T follicular helper cell (primary cell): ENCODE measurements around the gene TRIM6.
A peak's percentile ranks its signal among the peaks of the same experiment; 100 is the strongest.
"Not testable (repeated sequence)": the region's sequence is repeated elsewhere in the genome, so short reads cannot be mapped to it uniquely, and the experiment has no call there.

Experiments used
- DNase-seq: peaks from one replicate; pipeline ENCODE4 v3.0.0-alpha.2; 2020; ENCODE audit warnings: low read depth

TRIM6 gene

DNA sequence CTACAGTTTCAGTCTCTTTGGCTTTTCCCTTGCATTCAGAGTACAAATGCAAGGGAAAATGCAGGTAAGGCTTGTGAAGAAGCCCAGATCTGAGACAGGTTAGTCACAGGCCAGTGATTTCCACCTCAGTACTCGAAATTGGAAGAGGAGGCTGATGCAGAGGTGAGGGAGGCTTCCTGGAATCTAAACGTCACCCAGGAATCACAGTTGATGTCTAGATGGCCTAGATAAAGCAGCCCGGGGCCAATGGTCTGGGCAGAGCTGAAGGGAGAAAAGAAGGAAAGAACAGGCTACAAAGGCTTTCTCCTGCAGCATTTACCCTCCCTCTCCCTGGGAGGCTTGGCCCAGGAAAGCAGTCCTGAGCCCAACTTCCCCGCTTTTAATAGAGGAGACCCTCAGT, 8.5 kb downstream of the TRIM6 start:
- no peak for DNase-seq

DNA sequence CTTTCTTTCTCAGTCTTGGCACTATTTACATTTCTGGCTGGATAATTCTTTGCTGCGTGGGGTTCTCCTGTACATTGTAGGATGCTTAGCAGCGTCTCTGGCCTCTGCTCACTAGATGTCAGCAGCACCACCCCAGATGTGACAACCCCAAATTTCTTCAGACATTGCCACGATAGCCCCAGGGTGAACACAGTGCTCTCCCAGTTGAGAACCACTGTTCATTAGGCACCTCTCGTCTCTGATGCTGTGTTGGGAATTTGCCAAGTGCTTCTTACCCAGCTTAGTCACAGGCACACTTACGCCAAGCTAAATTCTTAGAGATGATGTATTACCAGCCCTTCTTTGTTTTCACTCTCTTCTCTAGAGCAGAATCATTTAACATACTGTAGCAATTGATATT, 9.4 kb downstream of the TRIM6 start:
- no peak for DNase-seq

DNA sequence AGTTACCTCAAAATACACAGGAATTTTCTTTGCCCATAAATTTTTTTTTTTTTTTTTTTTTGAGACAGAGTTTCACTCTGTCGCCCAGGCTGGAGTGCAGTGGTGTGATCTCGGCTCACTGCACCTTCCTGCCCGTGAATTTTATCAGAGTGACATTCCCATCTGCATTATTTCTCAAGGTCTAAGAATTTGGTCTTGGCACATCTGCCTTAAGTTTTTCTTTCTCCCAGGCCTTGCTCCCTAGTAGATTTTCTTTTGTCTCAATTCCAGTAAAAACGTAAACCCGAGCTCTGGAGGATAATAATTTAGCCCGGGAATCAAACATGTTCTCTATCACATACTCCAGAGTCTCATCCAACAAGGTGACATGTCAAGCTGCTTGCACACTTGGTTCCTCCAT, 12.4 kb downstream of the TRIM6 start:
- DNase-seq: no peak

DNA sequence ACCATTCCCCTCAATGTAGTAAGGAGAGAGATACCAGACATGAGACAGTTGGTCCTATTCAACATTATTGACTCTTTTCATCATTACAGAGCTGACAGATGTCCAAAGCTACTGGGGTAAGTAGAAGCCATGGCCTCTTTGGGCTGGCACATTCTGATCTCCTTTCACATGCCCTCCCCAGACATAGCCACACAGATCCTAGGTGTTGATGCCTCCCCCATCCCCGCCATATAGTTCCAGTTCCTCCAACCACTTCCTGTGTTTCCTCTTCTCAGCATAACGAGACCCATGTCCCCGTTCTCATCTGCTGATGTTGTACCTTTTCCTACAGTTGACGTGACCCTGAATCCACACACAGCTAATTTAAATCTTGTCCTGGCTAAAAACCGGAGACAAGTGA, 14.0 kb downstream of the TRIM6 start:
- DNase-seq: no peak

DNA sequence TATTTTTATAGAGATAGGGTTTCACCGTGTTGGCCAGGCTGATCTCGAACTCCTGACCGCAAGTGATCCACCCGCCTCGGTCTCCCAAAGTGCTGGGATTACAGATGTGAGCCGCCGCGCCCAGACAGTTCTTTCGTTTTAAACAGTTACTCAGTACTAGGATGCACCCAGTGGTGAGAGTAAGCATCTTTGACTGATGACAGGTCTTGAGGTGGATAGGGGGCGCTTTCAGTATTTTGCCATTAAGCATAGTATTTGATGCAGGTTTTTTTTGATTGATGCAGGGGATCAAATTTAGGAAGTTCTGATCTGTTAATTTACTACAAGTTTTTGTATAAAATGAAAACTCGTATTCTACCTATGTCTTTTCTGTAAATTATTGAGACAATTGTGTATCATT, 15.2 kb downstream of the TRIM6 start:
- no peak for DNase-seq

DNA sequence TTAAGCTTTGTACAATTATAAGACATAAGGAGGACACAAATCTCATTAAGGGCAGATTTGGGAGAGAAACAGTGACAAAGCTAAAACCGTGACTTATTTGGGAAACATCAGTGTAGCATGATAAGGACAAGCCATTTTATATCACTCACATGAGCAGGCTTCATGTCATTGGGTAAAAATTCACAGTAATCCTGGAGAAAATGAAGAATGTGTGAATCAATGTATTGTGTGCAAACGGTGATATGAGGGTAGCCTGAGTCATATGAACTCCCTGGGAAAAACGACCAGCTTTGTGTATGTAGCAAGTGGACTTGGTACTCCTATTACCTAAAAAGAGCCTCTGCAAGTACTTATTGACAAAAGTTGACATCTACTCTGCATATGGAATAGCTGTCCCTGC, 22.4 kb downstream of the TRIM6 start:
- DNase-seq: no peak

DNA sequence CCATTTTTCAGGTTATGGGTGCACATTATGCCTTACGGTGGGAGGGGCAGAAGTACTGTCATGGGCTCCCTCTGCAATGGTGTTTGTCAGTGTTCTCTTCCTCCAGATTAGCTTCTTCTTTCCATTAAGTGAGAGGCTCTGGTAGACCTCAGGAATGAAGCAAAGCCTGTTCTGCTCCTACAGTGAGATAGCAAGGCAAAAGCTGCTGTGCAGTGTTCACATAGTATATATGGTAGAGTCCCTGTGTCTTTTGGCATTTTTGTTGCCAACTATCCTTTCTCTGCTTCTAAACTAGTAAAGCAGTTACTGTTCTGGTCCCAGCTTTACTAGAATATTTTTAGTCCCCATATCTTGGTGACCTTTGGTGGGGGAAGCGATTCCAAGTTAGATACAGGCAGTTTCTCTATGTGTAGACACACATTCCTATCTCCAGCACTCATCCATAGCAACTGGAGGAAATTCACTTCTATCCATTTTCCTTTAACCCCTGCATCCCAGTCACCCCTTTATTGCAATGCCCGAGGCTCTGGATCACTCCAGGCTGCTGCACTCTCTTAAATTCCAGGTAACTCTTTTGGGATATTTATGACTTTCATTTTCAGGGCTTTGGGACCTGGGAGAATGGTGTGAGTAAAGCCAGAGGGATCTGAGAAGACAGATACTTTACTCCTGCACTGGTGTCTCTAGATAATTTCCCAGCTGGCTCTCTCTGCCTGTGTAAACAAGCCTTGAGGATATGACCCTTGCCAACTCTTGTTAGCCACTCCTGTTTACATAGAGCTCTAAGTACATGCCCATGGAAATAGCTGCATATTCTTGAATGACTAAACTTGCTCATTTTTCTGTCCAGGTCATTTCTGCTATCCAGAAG, 24.4 kb downstream of the TRIM6 start:
- no peak for DNase-seq

DNA sequence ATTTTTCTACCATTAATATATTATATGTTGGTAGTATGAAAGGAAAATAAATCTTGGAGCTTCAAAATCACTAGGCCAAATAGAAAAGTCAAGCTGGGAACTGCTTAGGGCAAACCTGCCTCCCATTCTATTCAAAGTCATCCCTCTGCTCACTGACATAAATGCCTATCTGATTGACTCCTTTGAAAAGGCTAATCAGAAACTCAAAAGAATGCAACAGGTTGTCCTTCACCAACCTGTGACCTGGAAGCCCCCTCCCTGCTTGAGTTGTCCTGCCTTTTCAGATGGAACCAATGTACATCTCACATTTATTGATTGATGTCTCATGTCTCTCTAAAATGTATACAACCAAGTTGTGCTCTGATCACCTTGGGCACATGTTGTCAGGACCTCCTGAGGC, 25.1 kb downstream of the TRIM6 start:
- no peak for DNase-seq

DNA sequence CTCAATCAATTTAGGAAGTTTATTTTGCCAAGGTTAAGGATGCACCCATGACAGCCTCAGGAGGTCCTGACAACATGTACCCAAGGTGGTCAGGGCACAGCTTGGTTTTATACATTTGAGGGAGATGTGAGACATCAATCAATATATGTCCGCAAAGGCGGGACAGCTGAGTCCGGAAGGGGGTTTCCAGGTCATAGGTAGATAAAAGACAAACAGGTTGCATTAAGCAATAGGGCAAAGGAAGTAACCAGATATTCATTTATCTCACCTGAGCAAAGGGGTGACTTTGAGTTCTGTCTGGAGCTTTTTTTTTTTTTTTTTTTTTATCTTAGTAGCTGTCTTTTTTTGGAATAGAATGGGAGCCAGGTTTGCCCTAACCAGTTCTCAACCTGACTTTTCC, 26.4 kb downstream of the TRIM6 start:
- DNase-seq: no peak

DNA sequence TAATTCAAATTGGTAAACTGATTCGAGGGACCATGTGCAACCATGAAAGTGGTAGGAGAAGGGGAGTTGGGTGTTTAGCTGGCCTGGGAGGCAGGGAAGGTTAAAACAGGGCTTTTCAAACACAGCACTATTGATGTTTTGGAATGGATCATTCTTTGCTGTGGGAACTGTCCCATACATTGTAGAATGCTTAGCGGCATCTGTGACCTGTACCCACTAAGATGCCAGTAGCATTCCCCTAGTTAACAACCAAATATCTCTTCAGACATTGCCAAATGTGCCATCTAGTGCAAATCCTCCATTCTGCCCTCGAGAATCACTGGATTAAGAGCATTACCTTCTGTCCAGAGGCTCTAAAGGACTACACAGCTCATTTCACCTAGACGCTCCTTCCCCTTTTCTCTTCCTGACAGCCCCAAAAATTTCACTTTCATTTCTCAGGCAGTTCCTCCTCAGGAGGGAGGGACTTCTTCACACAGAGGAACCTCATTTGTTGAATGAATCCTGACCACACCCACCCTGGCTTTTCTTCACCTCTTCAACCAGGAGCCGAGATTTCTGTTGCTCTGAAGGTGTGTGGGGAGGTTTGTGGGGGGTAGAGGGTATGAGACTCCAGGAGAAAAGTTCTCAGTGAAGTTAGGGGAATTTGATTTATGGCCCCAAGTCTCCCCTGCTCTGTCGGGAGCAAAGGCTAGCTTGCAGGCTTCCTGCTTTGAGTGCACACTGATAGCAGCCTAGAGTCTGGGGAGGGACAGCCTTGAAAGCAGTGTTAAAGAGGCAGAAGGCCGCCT, 28.2 kb downstream of the TRIM6 start, which contains the start of gene TRIM34:
TRIM34 (plus strand) TSS at position 513 of the 791 bp plus-strand sequence. CDS start 7,331 bp downstream, outside the sequence.
- DNase-seq: peak; percentile 44

DNA sequence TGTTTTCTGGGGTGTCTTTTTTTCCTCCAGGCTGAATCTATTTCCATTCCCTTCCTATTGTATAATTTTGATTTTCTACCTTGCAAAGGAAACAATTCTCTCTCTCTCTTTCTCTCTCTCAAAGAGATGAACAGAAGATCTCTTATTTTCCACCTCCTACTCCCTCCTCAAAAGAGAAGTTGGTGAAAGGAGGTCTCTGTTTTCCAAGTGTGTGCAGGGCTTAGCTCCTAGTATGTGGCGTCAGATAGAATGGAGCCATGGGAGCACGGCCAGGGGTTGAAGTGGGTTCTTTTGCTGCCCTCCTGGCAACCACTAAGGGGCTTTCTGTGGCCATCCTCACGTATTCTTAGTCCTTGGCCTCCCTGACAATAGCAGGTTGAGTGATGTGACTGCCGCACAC, 28.8 kb downstream of the TRIM6 start:
- no peak for DNase-seq

DNA sequence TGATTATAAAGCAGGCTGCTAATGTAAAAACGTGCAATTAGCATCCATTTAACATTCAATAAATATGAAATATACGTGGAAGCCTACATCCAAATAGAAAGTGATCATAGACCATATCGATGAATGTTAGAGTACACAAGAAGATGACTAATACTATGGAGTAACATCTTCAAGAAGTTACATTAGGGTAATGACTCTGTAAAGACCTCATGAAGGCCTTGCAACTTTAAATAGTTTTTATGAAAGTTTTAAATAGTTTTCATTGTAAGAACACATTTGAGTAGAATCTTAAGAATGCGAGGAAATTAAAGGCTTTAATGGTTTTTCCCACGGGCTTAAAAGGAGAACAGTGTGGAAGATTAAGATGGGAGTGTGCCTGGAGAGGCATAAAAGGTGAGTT, 29.8 kb downstream of the TRIM6 start:
- DNase-seq: no peak

DNA sequence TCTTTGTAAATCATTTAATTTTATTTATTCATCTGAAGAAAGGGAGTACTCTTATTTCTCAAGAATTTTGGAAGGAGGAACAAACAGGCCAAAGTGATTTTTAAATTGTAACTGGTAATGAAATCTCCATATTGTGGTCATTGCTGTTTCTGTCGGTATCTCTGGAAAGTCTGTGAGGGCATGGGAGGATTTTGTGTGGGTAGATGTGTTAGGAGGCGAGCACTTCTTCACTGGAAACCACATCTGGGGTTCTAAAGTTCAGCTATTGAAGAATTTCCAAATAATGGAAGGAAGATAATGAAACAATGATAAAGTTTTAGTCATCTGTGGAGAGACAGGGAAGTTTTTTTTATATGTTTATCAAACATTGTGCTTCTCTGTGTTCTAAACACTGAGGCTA, 35.0 kb downstream of the TRIM6 start:
- no peak for DNase-seq

DNA sequence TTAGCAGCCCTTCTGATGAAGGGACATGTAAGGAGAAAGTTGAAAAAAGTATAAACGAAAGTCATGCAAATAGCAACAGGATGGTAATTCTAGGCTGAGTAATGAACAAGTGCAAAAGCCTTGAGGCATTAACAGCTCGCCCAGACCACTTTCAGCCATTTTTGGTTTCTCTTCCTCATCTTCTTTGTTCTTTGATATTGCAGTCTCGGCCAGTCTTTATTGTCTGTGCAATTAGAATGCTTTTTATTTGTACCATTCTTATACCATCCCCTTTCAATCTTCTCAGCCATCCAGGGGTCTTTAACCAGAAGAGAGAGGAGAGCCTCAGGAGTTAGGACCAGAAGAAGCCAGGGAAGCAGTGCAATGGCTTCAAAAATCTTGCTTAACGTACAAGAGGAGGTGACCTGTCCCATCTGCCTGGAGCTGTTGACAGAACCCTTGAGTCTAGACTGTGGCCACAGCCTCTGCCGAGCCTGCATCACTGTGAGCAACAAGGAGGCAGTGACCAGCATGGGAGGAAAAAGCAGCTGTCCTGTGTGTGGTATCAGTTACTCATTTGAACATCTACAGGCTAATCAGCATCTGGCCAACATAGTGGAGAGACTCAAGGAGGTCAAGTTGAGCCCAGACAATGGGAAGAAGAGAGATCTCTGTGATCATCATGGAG, 35.7 kb downstream of the TRIM6 start:
- DNase-seq: no peak

DNA sequence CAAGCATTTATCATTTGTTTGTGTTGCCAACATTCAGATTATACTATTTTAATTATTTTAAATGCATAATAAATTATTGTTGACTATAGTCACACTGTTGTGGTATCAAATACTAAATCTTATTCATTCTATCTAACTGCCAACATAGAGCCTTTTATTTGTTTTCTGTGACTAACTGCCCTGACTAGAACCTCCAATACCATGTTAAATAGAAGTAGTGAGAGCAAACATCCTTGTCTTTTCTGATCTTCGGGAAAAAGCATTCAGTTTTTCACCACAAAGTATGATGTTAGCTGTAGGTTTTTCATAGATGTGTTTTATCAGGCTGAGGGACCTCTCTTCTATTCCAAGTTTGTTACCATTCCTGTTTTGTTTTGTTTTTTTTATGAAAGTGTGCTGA, 43.5 kb downstream of the TRIM6 start:
- DNase-seq: no peak

DNA sequence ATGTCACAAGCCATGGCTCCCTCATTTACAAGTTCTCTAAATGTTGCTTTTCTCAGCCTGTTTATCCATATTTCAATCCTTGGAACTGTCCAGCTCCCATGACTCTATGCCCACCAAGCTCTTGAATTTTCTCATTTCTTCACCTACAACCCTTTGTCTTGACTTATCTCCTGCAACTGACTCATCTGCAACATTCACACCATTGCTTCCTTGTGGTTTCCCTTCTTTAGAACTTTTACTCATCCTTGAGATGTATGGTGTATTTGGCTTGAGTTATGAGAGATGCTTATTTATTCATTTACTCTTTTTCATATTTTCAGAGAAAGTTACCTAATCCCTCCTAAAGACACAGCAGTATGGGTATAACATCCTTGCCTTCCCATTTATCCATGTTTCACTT, 47.1 kb downstream of the TRIM6 start:
- no peak for DNase-seq

DNA sequence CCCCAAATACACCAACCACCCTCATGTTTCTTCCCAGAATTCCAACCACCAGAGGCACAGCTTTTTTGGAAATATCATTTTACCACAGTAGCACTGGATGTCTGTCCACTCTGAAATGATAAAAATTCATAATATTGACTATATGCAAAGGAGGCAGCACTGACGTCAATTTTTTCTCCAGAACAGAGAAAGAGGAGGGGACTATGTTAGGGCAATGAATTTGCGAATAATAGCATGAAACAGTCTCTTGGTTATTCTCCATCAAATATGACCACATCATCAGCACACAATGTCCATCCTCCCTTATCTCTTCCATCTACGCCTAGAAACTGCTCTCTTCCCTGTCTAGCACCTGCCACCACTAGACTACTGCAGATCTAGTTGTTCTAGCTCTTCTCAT, 49.7 kb downstream of the TRIM6 start:
- DNase-seq: no peak

DNA sequence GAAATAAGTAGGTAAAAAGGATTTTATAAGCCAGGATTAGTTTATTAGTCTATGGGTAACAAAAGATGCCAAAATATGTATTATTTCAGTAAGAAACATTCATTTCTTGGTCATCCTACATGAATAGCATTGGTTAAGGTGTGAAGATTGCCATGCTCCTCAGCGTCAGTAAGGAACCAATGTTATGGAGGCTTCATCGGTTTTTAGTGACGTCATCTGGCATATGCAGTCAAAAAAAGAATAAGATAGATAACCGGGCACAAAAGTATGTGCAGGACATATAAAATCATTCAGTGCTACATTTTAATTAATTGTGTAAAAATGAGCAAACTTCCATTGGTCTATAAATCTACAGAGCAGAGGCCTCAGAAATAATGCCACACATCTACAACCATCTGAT, 59.0 kb downstream of the TRIM6 start:
- no peak for DNase-seq

DNA sequence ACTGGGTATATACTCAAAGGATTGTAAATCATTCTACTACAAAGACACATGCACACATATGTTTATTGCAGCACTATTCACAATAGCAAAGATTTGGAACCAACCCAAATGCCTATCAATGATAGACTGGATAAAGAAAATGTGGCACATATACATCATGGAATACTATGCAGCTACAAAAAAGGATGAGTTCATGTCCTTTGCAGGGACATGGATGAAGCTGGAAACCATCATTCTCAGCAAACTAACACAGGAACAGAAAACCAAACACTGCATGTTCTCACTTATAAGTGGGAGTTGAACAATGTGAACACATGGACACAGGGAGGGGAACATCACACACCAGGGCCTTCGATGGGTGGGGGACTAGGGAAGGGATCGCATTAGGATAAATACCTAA, 60.5 kb downstream of the TRIM6 start:
- not testable (repeated sequence) for DNase-seq

DNA sequence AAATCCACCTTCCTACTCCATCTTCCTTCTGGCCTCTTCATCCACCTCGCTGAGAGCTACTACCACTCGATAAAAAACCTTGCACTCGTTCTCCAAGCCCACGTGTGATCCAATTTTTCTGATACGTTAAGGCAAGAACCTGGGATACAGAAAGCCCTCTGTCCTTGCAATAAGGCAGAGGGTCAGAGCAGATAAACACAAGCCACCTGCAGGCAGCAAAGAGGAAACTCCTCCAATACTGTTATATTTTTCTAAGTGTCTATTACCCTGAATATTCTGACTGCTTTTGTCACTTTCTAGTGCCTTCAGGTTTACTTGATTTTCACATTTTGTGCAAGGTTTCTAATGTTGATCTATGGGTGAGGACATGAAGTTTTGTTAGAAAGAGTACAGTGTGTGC, 61.9 kb downstream of the TRIM6 start:
- no peak for DNase-seq
